GM12801 (cell line): ENCODE measurements around the gene FSTL4.

ENCODE experiments used
- TF ChIP-seq, protein P1 (sequence below): IDR thresholded peaks from one replicate; pipeline ENCODE4 v1.5.1; 2011; ENCODE audit warnings: control low read depth; ENCODE audit not compliant: insufficient read length; ENCODE audit errors: extremely low read depth

FSTL4 gene

DNA sequence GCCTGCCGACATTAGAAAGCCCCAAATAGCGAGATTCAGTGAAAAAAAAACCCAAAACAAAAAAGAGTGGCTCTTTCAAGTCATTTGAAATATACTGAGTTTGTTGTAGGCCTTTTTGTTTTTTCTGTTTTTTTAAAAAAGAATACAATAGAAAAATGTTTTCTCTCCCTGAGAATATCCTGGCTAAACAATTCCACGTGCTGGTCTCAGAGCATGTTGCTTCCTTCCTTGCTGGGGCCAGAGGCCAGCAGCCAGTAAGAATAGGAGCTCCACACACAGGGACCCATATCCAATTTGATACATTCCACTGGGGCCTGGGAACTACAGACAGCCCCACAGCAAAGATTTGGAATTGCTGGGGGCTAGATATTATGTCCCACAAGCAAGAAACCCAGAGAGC lies 369.1 kb downstream of the FSTL4 start:
- TF ChIP-seq, protein P1, sequence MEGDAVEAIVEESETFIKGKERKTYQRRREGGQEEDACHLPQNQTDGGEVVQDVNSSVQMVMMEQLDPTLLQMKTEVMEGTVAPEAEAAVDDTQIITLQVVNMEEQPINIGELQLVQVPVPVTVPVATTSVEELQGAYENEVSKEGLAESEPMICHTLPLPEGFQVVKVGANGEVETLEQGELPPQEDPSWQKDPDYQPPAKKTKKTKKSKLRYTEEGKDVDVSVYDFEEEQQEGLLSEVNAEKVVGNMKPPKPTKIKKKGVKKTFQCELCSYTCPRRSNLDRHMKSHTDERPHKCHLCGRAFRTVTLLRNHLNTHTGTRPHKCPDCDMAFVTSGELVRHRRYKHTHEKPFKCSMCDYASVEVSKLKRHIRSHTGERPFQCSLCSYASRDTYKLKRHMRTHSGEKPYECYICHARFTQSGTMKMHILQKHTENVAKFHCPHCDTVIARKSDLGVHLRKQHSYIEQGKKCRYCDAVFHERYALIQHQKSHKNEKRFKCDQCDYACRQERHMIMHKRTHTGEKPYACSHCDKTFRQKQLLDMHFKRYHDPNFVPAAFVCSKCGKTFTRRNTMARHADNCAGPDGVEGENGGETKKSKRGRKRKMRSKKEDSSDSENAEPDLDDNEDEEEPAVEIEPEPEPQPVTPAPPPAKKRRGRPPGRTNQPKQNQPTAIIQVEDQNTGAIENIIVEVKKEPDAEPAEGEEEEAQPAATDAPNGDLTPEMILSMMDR: no peak

DNA sequence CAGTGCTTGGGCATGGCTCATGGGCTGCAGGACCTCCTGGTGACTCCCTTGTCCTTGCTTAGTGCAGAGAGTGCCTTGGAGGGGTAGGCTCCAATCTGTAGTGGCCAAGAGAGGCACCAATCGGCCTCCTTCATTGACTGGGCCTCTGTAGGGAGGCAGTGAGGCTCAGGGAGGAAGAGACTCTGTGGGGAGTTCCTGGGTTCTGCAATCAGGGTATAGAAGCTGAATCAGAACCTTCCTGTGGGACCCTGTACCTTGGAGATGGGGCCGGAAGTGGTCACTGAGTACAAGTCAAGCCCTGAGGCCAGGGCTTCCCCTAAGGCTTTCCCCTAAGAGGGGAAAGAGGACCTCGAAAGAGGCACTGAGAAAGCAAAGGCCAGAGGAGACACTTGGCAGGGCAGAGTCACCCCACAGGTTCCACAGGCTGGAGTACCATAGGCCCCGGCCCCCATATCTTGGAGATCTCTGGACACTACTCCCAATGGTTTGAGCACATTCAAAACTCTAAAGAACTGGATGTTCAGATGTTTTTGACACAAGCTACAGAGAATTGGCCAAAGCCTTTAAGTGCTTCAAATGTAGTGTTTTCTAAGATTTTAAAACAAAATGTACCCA lies 370.0 kb downstream of the FSTL4 start:
- TF ChIP-seq, protein P1: no peak

DNA sequence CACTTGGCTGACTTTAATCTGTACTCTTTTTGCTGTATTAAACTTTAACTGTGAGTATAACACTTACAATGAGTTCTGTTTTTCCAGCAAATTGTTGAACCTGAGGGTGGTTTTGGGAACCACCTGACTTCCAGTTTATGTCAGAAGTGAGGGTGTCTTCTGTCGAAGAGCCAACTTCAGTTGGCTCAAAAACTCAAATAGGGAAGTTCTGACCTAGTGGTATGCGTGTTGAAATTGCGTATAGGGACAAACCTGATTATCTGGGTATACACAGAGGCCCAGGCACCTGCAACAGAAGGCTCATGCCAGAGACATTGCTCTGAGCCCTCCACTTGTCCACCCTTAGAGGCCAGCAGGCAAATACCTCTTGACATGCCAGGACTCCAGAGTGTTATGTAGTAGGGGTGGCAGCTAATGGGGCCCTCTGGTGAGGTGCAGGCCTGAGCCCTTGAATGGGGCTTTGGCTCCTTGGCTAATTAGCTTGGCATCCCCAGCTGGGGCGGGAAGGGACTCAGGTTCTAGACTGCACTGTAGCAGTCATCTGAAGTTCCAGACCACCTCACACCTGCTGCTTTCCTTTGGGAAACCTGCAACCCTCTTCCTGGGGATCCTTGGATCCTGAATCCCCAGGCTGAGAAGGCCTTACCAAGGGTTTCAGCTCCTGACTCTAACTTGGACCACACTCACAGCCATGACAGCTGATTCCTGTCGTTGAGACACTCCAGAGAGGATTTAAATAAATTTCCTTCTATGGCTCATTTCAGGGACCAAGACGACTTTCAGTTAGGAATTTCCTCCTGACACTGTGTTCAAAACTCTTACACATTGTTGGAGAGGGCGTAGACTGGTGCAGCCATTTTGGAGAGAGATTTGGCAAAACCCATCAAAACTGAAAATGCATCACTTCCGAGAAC lies 370.9 kb downstream of the FSTL4 start:
- TF ChIP-seq, protein P1: no peak

DNA sequence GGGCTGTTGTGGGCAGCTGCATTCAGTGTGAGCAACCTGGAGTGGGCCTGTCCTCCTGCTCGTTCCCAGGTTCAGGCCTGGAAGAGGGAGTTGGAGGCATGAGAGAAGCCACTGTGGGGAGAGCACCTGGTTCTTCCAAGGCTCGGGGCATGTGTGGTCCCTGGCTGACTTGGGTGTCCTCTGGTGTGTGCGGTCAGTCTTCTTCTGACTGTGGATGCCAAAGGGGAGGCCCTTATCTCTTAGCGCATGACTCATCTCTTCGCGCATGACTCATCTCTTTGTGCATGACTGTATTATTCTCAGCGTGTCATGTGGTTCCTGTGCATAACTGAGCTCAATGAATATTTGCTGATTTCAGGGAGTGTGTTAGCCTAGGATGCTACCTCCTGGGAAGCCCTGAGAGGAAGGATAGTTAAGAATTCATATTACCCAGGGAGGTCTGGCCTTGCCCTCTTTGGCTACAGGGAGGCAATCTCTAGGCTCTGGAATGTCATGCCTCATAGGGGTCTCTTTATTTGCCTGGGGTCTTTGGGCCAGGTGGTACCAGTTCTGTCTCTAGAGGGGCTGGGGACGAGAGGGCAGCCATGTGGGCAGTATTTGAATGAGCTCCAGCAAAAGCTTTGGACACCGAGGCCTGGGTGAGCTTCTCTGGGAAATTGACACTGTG lies 371.8 kb downstream of the FSTL4 start:
- TF ChIP-seq, protein P1: no peak

DNA sequence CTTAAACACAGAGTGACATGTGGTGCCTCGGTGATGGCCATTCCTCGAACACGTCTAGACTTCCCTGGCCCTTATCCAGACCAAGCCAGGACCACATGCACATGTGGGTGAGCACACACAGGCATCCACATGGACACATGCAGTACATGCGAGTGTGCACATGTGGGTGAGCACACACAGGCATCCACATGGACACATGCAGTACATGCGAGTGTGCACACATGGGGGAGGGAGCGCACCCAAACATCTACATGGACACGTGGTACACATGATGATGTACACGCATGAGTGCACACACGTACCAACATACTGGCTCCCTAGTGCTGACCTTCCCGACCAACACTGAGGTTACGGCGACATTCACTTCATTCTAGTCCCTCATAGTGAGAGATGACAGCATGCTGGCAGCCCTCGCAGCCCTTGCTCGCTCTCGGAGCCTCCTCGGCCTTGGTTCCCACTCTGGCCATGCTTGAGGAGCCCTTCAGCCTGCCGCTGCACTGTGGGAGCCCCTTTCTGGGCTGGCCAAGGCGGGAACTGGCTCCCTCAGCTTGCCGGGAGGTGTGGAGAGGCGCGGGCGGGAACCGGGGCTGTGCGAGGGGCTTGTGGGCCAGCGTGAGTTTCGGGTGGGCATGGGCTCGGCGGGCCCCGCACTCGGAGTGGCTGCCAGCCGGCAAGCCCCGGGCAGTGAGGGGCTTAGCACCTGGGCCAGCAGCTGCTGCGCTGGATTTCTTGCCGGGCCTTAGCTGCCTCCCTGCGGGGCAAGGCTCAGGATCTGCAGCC lies 373.7 kb downstream of the FSTL4 start:
- TF ChIP-seq, protein P1: no peak

DNA sequence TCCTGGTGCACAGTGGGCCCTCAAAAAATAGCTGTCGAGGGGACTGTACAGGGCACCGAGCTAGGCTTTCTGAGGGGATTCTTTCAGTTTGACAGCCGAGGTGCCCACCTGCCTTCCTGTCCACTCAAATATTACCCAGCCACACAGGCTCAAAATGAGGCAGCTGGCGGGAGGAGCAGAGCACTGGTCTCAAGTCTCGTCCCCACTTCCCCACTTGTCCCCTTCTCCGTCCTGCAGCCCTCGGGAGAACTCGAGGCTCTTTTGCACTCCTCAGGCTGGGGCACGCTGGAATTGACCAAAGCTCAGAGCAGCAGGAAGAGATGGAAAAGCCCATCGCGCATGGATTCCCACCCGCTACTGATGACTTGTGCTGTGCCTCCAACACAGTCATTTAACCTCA lies 375.4 kb downstream of the FSTL4 start:
- TF ChIP-seq, protein P1: no peak
